GM21390 (cell line): ENCODE results near the gene ROM1.
"Not testable (repeated sequence)": the region's sequence is repeated elsewhere in the genome, so short reads cannot be mapped to it uniquely, and the experiment has no call there.

Experiments used
- ATAC-seq: cut with Tn5 transposase; IDR thresholded peaks from one replicate; pipeline ENCODE4 v1.9.1; 2021; ENCODE audit not compliant: unreplicated experiment

Gene ROM1

DNA sequence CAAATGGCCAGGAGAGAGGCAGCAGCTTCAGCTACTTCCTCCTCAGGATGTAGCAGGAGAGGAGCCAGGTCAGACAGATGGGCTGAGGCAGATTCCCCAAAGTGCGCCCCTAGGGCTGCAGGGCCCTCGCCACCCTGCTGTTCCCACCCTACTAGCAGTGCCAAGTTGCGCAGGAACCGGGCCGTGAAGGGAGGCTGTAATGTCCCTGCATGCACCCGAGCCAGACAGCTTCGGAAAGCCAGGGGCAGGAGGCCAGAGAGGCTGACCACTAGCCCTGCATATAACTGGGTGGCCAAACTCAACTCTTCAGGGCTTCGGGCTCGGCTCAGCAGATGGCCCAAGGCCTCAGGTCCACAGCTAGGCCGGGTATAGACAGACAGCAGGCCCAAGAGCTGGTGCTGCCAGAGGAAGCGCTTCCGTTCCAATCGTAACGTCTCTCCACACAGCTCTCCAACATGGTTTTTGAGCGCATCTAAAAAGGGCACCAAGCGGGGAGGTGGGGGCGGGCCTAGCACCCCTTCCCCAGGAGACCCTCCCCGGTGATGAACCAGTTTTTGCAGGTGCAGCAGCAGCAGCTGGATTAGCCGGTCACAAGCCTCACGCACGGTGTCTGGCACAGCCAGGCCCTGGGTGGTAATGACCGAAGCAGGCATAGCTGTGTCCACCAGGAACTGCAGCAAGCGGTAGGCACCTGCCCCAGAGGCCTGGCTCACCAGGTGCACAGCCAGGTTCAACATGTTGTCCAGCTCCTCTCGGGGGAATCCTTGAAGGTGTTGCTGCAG, 35.3 kb downstream of the ROM1 start:
- ATAC-seq: no peak

- no peak for ATAC-seq
Observed at GRCh38 chr11:62648967-62649364, 35.9 kb downstream of the ROM1 start.

- no peak for ATAC-seq
Observed at GRCh38 chr11:62649486-62649885, 36.4 kb downstream of the ROM1 start.

GRCh38 chr11:62650283-62650682, 37.2 kb downstream of the ROM1 start:
- ATAC-seq: not testable (repeated sequence)

DNA sequence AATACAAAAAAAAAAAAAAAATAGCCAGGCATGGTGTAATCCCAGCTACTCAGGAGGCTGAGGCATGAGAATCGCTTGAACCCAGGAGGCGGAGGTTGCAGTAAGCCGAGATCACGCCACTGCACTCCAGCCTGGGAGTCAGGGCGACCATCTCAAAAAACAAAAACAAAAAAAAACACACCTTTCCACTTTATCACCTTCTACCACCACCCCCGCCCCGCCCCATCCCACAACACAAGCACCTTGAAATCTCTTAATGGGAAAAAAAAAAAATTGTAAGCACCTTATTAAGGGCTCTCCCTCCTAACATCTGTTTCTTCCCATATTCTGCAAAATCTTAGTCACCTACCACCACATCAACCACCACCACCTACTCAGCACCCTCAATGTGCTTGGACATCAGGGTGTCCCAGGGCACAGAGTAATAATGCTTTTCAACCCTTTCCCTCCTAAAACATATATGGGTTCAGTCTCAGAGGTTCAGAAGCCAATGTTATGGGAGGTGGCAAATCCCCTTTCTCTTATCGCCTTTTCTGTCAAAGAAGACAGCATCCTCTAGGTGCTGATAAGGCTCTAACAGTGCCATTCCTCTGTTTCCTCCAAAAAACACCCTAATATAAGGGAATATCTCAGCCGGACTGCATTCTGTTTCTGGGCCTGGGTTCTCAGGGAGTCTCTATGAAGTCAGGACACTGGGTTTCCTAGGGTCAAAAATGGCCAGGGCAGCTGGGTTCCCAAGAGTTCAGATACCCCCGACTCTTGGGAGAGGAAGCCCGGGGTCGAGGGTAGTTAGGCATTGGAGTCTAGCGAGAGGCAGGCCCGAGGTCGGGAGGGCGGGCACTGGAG, 39.3 kb downstream of the ROM1 start:
- peak; percentile 1 for ATAC-seq

DNA sequence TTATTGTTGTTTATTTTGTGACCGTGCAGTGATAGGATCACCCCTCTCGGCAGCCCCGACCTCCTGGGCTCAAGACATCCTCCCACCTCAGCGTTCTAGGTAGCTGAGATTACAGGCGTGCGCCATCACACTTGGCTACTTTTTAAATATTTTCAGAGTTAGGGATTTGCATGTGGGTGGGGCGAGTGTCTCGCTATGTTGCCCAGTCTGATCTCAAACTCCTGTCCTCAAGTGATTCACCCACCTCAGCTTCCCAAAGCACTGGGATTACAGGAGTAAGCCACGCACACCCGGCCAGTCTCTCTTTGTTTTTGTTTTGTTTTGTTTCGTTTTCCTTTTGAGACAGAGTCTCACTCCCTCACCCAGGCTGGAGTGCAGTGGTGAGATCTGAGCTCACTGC, 41.2 kb downstream of the ROM1 start:
- no peak for ATAC-seq

DNA sequence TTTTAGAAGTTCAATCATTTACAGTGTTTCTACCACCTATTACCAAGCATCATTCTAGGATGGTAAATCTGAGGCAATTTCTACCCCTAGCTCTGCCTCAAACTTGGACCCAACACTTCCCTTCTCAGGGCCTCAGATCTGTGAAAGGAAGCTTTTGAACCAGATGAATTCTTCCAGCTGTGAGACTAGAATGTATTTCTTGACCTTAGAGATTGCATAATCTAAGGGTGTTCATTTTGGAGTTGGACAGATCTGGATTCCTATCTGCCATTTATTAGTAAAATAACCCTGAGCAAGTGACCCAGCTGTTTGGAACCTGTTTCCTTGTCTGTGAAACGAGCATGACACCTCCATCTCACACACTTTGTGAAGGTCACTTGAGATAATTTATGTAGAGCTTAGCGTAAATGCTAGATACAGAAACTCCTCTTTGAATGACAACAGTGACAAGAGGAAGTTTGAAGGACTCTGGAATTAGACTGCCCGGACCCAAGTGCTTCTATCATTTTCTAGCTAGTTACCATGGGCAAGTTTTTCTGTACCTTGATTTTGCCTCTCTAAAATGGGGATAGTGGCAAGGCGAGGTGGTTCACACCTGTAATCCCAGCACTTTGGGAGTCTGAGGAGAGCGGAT, 43.9 kb downstream of the ROM1 start:
- no peak for ATAC-seq

GRCh38 chr11:62664405-62665074, 51.5 kb downstream of the ROM1 start:
- peak; percentile 29 for ATAC-seq
